ENCODE measurements around the gene CDH23.

DNA sequence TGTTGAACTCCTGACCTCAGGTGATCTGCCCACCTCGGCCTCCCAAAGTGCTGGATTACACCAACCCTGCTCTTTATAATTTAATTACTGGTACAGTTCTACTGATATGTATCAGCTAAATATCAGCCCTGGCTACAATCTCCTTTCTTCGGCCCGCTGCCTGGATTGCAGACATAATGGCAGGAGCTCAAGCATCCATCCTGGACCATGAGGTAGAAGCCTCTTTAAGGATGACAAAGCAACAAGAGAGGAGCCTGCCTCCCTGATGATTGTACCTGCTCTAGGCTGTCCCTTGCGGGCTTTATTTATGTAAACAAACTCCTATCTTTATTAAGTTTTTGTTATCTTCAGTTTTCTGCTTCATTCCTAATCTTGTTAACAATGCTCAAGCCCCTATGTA is 459.9 kb downstream of the CDH23 start:
- TF ChIP-seq EZH2 (optimal IDR thresholded peaks at IDR 0.05; ENCODE audit: low read depth, low read length) = no peak
- TF ChIP-seq, protein P1, sequence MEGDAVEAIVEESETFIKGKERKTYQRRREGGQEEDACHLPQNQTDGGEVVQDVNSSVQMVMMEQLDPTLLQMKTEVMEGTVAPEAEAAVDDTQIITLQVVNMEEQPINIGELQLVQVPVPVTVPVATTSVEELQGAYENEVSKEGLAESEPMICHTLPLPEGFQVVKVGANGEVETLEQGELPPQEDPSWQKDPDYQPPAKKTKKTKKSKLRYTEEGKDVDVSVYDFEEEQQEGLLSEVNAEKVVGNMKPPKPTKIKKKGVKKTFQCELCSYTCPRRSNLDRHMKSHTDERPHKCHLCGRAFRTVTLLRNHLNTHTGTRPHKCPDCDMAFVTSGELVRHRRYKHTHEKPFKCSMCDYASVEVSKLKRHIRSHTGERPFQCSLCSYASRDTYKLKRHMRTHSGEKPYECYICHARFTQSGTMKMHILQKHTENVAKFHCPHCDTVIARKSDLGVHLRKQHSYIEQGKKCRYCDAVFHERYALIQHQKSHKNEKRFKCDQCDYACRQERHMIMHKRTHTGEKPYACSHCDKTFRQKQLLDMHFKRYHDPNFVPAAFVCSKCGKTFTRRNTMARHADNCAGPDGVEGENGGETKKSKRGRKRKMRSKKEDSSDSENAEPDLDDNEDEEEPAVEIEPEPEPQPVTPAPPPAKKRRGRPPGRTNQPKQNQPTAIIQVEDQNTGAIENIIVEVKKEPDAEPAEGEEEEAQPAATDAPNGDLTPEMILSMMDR (IDR thresholded peaks at IDR 0.05; ENCODE audit: low read length) = no peak

Data from MM.1S (cell line).